ENCODE results near the gene ZNF593OS. TPM values are rescaled to one million over a fixed set of nuclear protein-coding genes. Genes with fewer than 3 reads are reported as not detected.

ZNF593OS gene
- total and polyA plus RNA-seq, 5 donors from 2014 or later: 0.53 to 1.3 (median 1.1) TPM; not detected in 2

DNA sequence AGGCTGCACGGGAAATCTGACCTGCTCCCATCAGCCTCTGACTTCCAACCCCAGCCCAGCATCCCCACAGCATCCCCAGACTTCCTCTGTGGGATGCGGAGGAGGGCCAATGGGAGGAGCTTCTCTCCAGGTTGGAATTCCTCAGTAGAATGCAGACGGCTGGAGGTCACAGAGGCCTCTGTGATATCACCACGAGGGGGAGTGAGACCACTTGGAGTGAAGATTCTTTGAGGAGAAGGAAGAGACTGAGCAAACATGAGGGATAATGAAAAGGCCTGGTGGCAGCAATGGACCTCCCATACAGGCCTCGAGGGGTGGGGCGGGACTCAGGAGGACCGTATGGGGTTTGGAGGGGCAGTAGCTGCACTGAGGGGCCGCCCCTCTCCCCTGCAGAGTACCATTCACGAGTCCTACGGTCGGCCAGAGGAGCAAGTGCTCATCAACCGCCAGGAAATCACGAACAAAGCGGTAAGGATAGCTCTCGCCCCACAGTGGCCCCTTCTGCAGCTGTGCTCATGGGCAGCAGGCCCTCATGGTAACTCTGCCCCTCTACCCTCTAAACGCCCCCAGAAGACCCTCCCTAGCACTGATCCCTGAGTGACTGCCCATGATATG, 18.8 kb upstream of the ZNF593OS start, which contains the start of gene CATSPER4:
Gene CATSPER4 (plus strand): TSS at position 230 of the 615 bp plus-strand sequence. CDS start 26 bp downstream, at position 256.
- peak within 1 kb of the TSS in 2 of 3 donors; percentile 52 to 78 for H3K27ac Mint-ChIP-seq
- H3K9me3 Mint-ChIP-seq: peaks cover 0 to 4% (median 0%) of the 10 kb centered on the region in 7 donors
- no peak within 1 kb of the TSS for H3K4me3 Mint-ChIP-seq
- peaks cover 7% of the 10 kb centered on the region for H3K36me3 Mint-ChIP-seq
- H3K4me3 ChIP-seq (ENCODE audit: low read depth, low read length): no peak within 1 kb of the TSS
- no peak within 1 kb of the TSS for H3K27ac ChIP-seq (ENCODE audit: insufficient read depth, low read length, poor library complexity, severe bottlenecking)
- ATAC-seq (ENCODE audit: low read depth in 2 of 2) (no peak), DNase-seq (peak in 2 of 3 donors; percentile 20 to 39)
- H3K4me1 ChIP-seq (ENCODE audit: control insufficient read depth, insufficient read depth, low read length, poor library complexity, severe bottlenecking): peaks cover 4% of the 10 kb centered on the region
- H3K4me1 Mint-ChIP-seq: peaks cover 0 to 15% (median 7%) of the 10 kb centered on the region in 4 donors
- peaks cover 7% of the 10 kb centered on the region for H3K27me3 Mint-ChIP-seq
- H3K27me3 ChIP-seq (ENCODE audit: control insufficient read depth, insufficient read depth, low read length): no peaks in the 10 kb centered on the region
- H3K36me3 ChIP-seq (ENCODE audit: control insufficient read depth, insufficient read depth, low read length): no peaks in the 10 kb centered on the region
- H3K9me3 ChIP-seq (ENCODE audit: control insufficient read depth in 2 of 2, low read length in 2 of 2): no peaks in the 10 kb centered on the region

DNA sequence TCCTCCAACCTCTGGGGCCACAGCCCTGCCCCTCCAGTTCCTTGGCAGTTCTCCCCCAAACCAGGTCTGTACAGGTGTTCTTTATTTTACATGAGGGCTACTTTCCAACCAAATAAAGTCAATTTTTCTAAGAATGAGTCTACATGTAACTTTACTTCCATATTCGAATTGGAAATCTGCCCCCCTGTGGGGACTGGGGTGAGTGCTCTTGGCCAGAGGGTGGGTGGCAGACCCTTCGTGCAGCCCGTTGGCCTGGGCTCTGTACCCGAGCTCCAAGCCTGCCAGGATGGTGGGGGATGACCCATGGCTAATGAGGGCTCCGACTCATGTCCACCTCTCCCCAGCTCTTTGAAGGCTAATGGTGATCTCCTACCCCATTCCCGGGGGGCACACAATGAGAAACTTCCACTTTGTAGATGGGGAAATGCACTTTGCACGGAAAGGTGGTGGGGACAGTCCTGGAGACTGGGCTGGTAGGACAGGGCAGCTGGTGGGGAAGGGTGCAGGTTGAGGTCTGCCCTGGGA, 18.2 kb upstream of the ZNF593OS start:
- no peaks in the 10 kb centered on the region for H3K27me3 ChIP-seq (ENCODE audit: control insufficient read depth, insufficient read depth, low read length)
- no peaks in the 10 kb centered on the region for H3K36me3 ChIP-seq (ENCODE audit: control insufficient read depth, insufficient read depth, low read length)
- H3K4me3 ChIP-seq (ENCODE audit: low read depth, low read length): no peak overlapping the region
- H3K4me1 ChIP-seq (ENCODE audit: control insufficient read depth, insufficient read depth, low read length, poor library complexity, severe bottlenecking): peaks cover 4% of the 10 kb centered on the region
- H3K27me3 Mint-ChIP-seq: peaks cover 5% of the 10 kb centered on the region
- DNase-seq (no peak), ATAC-seq (ENCODE audit: low read depth in 2 of 2) (no peak)
- peak overlapping the region in 1 of 3 donors; percentile 13 for H3K27ac Mint-ChIP-seq
- H3K4me3 Mint-ChIP-seq: no peak overlapping the region
- peaks cover 0 to 4% (median 0%) of the 10 kb centered on the region in 7 donors for H3K9me3 Mint-ChIP-seq
- peaks cover 0 to 15% (median 7%) of the 10 kb centered on the region in 4 donors for H3K4me1 Mint-ChIP-seq
- H3K27ac ChIP-seq (ENCODE audit: insufficient read depth, low read length, poor library complexity, severe bottlenecking): no peak overlapping the region
- peaks cover 7% of the 10 kb centered on the region for H3K36me3 Mint-ChIP-seq
- no peaks in the 10 kb centered on the region for H3K9me3 ChIP-seq (ENCODE audit: control insufficient read depth in 2 of 2, low read length in 2 of 2)

DNA sequence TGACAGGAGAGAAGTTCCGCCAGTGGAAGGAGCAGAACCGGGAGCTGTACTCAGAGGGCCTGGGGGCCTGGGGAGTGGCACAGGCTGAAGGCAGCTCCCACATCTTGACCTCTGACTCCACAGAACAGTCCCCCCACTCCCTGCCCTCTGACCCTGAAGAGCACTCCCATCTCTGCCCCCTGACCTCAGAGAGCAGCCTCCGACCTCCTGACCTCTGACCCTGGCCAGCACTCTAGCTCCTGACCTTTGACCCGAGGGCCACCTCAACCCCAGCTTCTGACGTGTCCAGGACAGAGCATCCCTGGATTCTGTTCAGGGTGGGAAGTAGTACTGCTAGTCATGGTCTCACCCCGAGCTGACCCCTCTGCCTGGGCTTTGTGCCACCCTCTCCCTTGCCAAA, 17.7 kb upstream of the ZNF593OS start:
- H3K4me1 Mint-ChIP-seq: peaks cover 0 to 15% (median 7%) of the 10 kb centered on the region in 4 donors
- H3K27me3 ChIP-seq (ENCODE audit: control insufficient read depth, insufficient read depth, low read length): no peaks in the 10 kb centered on the region
- peaks cover 7% of the 10 kb centered on the region for H3K36me3 Mint-ChIP-seq
- DNase-seq (no peak), ATAC-seq (ENCODE audit: low read depth in 2 of 2) (no peak)
- H3K9me3 Mint-ChIP-seq: peaks cover 0 to 4% (median 0%) of the 10 kb centered on the region in 7 donors
- peak overlapping the region in 1 of 3 donors; percentile 13 for H3K27ac Mint-ChIP-seq
- H3K9me3 ChIP-seq (ENCODE audit: control insufficient read depth in 2 of 2, low read length in 2 of 2): no peaks in the 10 kb centered on the region
- peaks cover 5% of the 10 kb centered on the region for H3K27me3 Mint-ChIP-seq
- no peak overlapping the region for H3K4me3 ChIP-seq (ENCODE audit: low read depth, low read length)
- no peaks in the 10 kb centered on the region for H3K36me3 ChIP-seq (ENCODE audit: control insufficient read depth, insufficient read depth, low read length)
- H3K27ac ChIP-seq (ENCODE audit: insufficient read depth, low read length, poor library complexity, severe bottlenecking): no peak overlapping the region
- H3K4me1 ChIP-seq (ENCODE audit: control insufficient read depth, insufficient read depth, low read length, poor library complexity, severe bottlenecking): peaks cover 4% of the 10 kb centered on the region
- H3K4me3 Mint-ChIP-seq: no peak overlapping the region

DNA sequence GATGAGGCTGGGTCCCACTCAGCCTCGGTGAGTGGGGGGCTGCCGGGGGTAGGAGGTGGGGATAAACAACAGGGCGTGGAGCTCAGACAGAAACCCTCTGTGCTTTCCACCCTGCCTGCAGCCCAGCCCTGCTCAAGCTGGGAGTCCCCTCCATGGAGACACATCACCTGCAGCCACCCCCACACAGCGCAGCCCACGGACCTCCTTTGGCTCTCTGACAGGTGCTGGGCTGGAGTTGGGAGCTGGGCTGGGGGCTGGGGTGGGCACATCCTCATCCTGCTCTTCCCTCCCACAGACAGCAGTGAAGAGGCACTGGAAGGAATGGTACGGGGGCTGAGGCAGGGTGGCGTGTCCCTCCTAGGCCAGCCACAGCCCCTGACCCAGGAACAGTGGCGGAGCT, 16.8 kb upstream of the ZNF593OS start:
- peaks cover 4% of the 10 kb centered on the region for H3K4me1 ChIP-seq (ENCODE audit: control insufficient read depth, insufficient read depth, low read length, poor library complexity, severe bottlenecking)
- H3K36me3 ChIP-seq (ENCODE audit: control insufficient read depth, insufficient read depth, low read length): no peaks in the 10 kb centered on the region
- Mint-ChIP-seq H3K27me3 (peaks cover 1% of the 10 kb centered on the region), H3K4me3 (no peak overlapping the region), H3K4me1 (peaks cover 0 to 12% (median 7%) of the 10 kb centered on the region in 4 donors), H3K27ac (no peak overlapping the region), H3K36me3 (peaks cover 7% of the 10 kb centered on the region), H3K9me3 (peaks cover 0 to 4% (median 0%) of the 10 kb centered on the region in 7 donors)
- H3K27me3 ChIP-seq (ENCODE audit: control insufficient read depth, insufficient read depth, low read length): no peaks in the 10 kb centered on the region
- ATAC-seq (ENCODE audit: low read depth in 2 of 2): no peak
- no peak overlapping the region for H3K27ac ChIP-seq (ENCODE audit: insufficient read depth, low read length, poor library complexity, severe bottlenecking)
- no peak overlapping the region for H3K4me3 ChIP-seq (ENCODE audit: low read depth, low read length)
- H3K9me3 ChIP-seq (ENCODE audit: control insufficient read depth in 2 of 2, low read length in 2 of 2): no peaks in the 10 kb centered on the region
- DNase-seq: no peak

DNA sequence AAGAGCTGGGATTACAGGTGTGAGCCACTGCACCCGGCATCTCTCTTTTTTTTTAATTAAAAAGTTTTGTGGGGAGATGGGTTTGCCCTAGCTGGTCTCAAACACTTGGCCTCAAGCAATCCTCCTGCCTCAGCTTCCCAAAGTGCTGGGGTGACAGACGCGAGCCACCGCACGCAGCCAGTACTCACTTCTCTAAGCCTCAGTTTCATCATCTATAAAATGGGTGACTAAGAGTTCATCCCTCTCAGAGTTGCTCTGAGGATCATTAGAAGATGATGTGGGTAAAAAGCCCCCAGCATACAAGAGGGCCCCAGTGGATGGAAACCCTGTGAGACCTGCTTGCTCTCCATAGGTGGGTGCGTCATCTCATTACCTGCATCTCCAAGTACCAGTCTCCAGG, 16.2 kb upstream of the ZNF593OS start:
- peaks cover 0 to 2% (median 0%) of the 10 kb centered on the region in 7 donors for H3K9me3 Mint-ChIP-seq
- Histone ChIP-seq H3K27me3 (ENCODE audit: control insufficient read depth, insufficient read depth, low read length) (no peaks in the 10 kb centered on the region), H3K9me3 (ENCODE audit: control insufficient read depth in 2 of 2, low read length in 2 of 2) (no peaks in the 10 kb centered on the region), H3K4me1 (ENCODE audit: control insufficient read depth, insufficient read depth, low read length, poor library complexity, severe bottlenecking) (peaks cover 4% of the 10 kb centered on the region), H3K36me3 (ENCODE audit: control insufficient read depth, insufficient read depth, low read length) (no peaks in the 10 kb centered on the region), H3K27ac (ENCODE audit: insufficient read depth, low read length, poor library complexity, severe bottlenecking) (no peak overlapping the region), H3K4me3 (ENCODE audit: low read depth, low read length) (no peak overlapping the region)
- H3K4me3 Mint-ChIP-seq: no peak overlapping the region
- no peaks in the 10 kb centered on the region for H3K27me3 Mint-ChIP-seq
- H3K36me3 Mint-ChIP-seq: peaks cover 7% of the 10 kb centered on the region
- DNase-seq (no peak), ATAC-seq (ENCODE audit: low read depth in 2 of 2) (no peak)
- peak overlapping the region in 1 of 3 donors; percentile 25 for H3K27ac Mint-ChIP-seq
- H3K4me1 Mint-ChIP-seq: peaks cover 0 to 12% (median 7%) of the 10 kb centered on the region in 4 donors

DNA sequence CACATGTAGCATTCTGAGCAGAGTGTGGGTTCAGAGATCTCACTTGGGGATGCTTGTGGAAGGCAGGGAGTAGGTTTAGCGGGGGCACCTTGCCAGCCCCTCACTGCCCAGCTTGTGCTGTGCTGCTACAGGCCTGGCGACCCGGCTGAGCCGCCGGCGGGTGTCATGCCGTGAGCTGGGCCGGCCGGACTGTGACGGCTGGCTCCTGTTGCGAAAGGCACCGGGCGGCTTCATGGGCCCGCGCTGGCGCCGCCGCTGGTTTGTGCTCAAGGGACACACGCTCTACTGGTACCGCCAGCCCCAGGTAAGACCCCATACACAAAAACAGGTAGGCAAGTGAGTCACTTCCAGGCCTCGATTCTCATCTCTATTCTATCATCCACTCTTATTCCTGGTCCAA, 13.3 kb upstream of the ZNF593OS start:
- Mint-ChIP-seq H3K36me3 (peaks cover 7% of the 10 kb centered on the region), H3K27ac (no peak overlapping the region), H3K4me3 (no peak overlapping the region), H3K9me3 (no peaks in the 10 kb centered on the region), H3K4me1 (no peaks in the 10 kb centered on the region), H3K27me3 (no peaks in the 10 kb centered on the region)
- H3K4me1 ChIP-seq (ENCODE audit: control insufficient read depth, insufficient read depth, low read length, poor library complexity, severe bottlenecking): no peaks in the 10 kb centered on the region
- DNase-seq (no peak), ATAC-seq (ENCODE audit: low read depth in 2 of 2) (no peak)
- H3K9me3 ChIP-seq (ENCODE audit: control insufficient read depth in 2 of 2, low read length in 2 of 2): no peaks in the 10 kb centered on the region
- no peaks in the 10 kb centered on the region for H3K36me3 ChIP-seq (ENCODE audit: control insufficient read depth, insufficient read depth, low read length)
- H3K27me3 ChIP-seq (ENCODE audit: control insufficient read depth, insufficient read depth, low read length): no peaks in the 10 kb centered on the region
- no peak overlapping the region for H3K4me3 ChIP-seq (ENCODE audit: low read depth, low read length)
- no peak overlapping the region for H3K27ac ChIP-seq (ENCODE audit: insufficient read depth, low read length, poor library complexity, severe bottlenecking)

DNA sequence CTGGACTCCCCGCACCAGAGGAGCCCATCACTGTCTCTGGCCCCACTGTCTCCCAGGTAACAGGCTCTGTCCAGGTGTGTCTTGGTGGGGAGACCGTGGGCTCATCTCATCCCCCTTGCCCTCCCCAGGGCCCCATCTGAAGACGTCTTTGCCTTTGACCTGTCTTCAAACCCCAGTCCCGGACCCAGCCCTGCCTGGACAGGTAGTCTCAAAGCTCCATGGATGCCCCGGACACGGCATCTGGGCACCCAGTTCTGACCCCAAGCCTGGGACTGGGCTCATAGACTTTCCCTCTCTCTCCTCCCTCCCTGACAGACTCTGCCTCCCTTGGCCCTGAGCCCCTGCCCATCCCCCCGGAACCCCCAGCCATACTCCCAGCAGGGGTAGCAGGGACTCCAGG, 12.5 kb upstream of the ZNF593OS start:
- no peaks in the 10 kb centered on the region for H3K9me3 Mint-ChIP-seq
- Histone ChIP-seq H3K27ac (ENCODE audit: insufficient read depth, low read length, poor library complexity, severe bottlenecking) (no peak overlapping the region), H3K36me3 (ENCODE audit: control insufficient read depth, insufficient read depth, low read length) (no peaks in the 10 kb centered on the region), H3K4me1 (ENCODE audit: control insufficient read depth, insufficient read depth, low read length, poor library complexity, severe bottlenecking) (no peaks in the 10 kb centered on the region), H3K4me3 (ENCODE audit: low read depth, low read length) (no peak overlapping the region), H3K9me3 (ENCODE audit: control insufficient read depth in 2 of 2, low read length in 2 of 2) (no peaks in the 10 kb centered on the region), H3K27me3 (ENCODE audit: control insufficient read depth, insufficient read depth, low read length) (no peaks in the 10 kb centered on the region)
- no peak overlapping the region for H3K27ac Mint-ChIP-seq
- no peaks in the 10 kb centered on the region for H3K27me3 Mint-ChIP-seq
- no peak for DNase-seq
- H3K4me3 Mint-ChIP-seq: no peak overlapping the region
- H3K4me1 Mint-ChIP-seq: no peaks in the 10 kb centered on the region
- ATAC-seq (ENCODE audit: low read depth in 2 of 2): no peak
- peaks cover 3% of the 10 kb centered on the region for H3K36me3 Mint-ChIP-seq

DNA sequence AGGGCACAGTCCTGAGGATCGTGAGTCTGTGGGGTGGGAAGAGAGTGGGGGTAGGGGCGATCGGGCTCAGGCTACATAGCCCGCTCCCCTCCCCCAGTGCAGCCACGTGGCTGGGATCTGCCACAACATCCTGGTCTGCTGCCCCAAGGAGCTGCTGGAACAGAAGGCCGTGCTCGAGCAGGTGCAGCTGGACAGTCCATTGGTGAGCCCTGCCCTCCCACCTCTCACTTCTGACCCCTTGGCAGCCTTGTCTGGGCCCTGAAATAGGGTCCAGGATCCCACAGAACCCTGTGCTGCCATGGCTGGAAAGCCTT, 10.7 kb upstream of the ZNF593OS start:
- no peaks in the 10 kb centered on the region for H3K27me3 ChIP-seq (ENCODE audit: control insufficient read depth, insufficient read depth, low read length)
- Mint-ChIP-seq H3K27ac (no peak overlapping the region), H3K36me3 (peaks cover 3% of the 10 kb centered on the region), H3K4me1 (no peaks in the 10 kb centered on the region), H3K9me3 (no peaks in the 10 kb centered on the region), H3K4me3 (no peak overlapping the region), H3K27me3 (no peaks in the 10 kb centered on the region)
- no peak for ATAC-seq (ENCODE audit: low read depth in 2 of 2)
- H3K9me3 ChIP-seq (ENCODE audit: control insufficient read depth in 2 of 2, low read length in 2 of 2): no peaks in the 10 kb centered on the region
- no peak overlapping the region for H3K4me3 ChIP-seq (ENCODE audit: low read depth, low read length)
- H3K27ac ChIP-seq (ENCODE audit: insufficient read depth, low read length, poor library complexity, severe bottlenecking): no peak overlapping the region
- no peak for DNase-seq
- no peaks in the 10 kb centered on the region for H3K4me1 ChIP-seq (ENCODE audit: control insufficient read depth, insufficient read depth, low read length, poor library complexity, severe bottlenecking)
- H3K36me3 ChIP-seq (ENCODE audit: control insufficient read depth, insufficient read depth, low read length): no peaks in the 10 kb centered on the region

Measured in CD4-positive, CD25-positive, alpha-beta regulatory T cell (primary cell).